Activated B cell treated with CpG ODN at 0.5 μM for 24 hours (primary cell): ENCODE results near the gene THEM4. TPM values are rescaled to one million over a fixed set of nuclear protein-coding genes. Genes with fewer than 3 reads are reported as not detected.

ENCODE experiments used
- ATAC-seq: fragments of 200-7000 bp; cut with Tn5 transposase; one replicate; pipeline ENCODE4 v1.10.0; 2021; ENCODE audit warnings: low read depth, mild to moderate bottlenecking, moderate library complexity
- CTCF ChIA-PET: fragments of 350-600 bp; sonication (Branson Sonifier 250); formaldehyde crosslinking; loops from one replicate; lab custom pipeline; 2021; ENCODE audit warnings: antibody characterized with exemption; lab: Charles Lee
- POLR2A ChIA-PET: fragments of 350-600 bp; sonication (Branson Sonifier 250); formaldehyde crosslinking; loops from one replicate; lab custom pipeline; 2021; ENCODE audit warnings: antibody characterized with exemption; lab: Charles Lee
- DNase-seq: peaks from one replicate; pipeline ENCODE4 v3.0.0; 2022
- H3K27ac Mint-ChIP-seq: one replicate; pipeline ENCODE4 v1.8.0; 2020; ENCODE audit warnings: mixed read lengths
- H3K27me3 Mint-ChIP-seq: one replicate; pipeline ENCODE4 v1.8.0; 2021; ENCODE audit warnings: mixed read lengths
- H3K36me3 Mint-ChIP-seq: one replicate; pipeline ENCODE4 v1.8.0; 2021; ENCODE audit warnings: low read depth, mixed read lengths
- H3K4me1 Mint-ChIP-seq: one replicate; pipeline ENCODE4 v1.8.0; 2021; ENCODE audit warnings: mixed read lengths
- H3K4me3 Mint-ChIP-seq: one replicate; pipeline ENCODE4 v1.8.0; 2020; ENCODE audit warnings: mild to moderate bottlenecking, mixed read lengths
- H3K9me3 Mint-ChIP-seq: one replicate; pipeline ENCODE4 v1.8.0; 2020; ENCODE audit warnings: mixed read lengths
- intact Hi-C: fragments of 100-400 bp; cut with micrococcal nuclease; formaldehyde crosslinking; loops from one replicate; pipeline ENCODE4 v1.15.1; 2024
- total RNA-seq: library from RNA; stranded (reverse); gene quantifications from 2 replicates; pipeline ENCODE4 v1.2.3, GENCODE V29; 2022
- TF ChIP-seq, protein P1 (sequence below): fragments of 200-600 bp; IDR thresholded peaks from one replicate; pipeline ENCODE4 v1.8.0; 2022; ENCODE audit warnings: antibody characterized with exemption, mild to moderate bottlenecking

The THEM4 gene
- total RNA-seq, 1 donor from 2014 or later = 22.8 TPM

DNA sequence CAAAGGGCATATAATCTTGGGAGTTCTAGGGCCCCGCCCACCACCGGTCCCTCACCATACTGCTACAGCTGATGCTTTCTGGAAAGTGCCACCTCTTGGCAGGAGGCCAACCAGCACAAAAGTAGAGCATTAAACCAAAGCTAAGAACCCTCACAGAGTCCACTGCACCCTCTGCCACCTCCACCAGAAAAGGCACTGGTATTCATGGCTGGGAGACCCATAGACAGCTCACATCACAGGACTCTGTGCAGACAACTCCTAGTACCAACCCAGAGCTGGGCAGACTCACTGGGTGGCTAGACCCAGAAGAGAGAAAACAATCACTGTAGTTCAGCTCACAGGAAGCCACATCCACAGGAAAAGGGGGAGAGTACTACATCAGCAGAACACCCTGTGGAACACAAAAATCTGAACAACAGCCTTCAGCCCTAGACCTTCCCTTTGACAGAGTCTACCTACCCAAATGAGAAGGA is 10.8 kb downstream of the THEM4 start:
- H3K9me3 Mint-ChIP-seq = peaks cover 18% of the 10 kb centered on the region
- H3K27me3 Mint-ChIP-seq = no peaks in the 10 kb centered on the region
- CTCF ChIA-PET = no interaction called here
- TF ChIP-seq, protein P1, sequence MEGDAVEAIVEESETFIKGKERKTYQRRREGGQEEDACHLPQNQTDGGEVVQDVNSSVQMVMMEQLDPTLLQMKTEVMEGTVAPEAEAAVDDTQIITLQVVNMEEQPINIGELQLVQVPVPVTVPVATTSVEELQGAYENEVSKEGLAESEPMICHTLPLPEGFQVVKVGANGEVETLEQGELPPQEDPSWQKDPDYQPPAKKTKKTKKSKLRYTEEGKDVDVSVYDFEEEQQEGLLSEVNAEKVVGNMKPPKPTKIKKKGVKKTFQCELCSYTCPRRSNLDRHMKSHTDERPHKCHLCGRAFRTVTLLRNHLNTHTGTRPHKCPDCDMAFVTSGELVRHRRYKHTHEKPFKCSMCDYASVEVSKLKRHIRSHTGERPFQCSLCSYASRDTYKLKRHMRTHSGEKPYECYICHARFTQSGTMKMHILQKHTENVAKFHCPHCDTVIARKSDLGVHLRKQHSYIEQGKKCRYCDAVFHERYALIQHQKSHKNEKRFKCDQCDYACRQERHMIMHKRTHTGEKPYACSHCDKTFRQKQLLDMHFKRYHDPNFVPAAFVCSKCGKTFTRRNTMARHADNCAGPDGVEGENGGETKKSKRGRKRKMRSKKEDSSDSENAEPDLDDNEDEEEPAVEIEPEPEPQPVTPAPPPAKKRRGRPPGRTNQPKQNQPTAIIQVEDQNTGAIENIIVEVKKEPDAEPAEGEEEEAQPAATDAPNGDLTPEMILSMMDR = no peak
- H3K27ac Mint-ChIP-seq = no peak overlapping the region
- POLR2A ChIA-PET = no interaction called here
- DNase-seq = no peak
- no peak overlapping the region for H3K4me3 Mint-ChIP-seq
- H3K4me1 Mint-ChIP-seq = no peaks in the 10 kb centered on the region
- no peak for ATAC-seq
- peaks cover 38% of the 10 kb centered on the region for H3K36me3 Mint-ChIP-seq
- intact Hi-C loops = no loop called here

DNA sequence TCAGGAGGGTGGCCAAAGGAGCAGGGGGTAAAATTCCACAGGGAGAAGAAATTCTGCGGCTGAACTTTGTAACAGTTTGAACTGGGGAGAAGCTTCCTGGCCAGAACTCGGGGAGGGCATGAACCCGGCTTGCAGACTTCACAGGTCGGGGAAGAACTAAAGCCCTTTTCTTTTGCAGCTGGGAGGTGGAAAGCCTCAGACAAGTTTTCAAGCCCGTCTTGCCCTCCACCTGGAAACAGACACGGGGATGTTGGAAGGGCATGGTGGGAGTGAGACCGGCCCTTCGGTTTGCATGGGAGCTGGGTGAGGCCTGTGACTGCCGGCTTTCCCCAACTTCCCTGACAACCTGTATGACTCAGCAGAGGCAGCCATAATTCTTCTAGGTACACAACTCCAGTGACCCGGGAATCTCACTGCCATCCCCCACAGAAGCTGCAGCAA is 11.3 kb downstream of the THEM4 start:
- H3K27me3 Mint-ChIP-seq = no peaks in the 10 kb centered on the region
- DNase-seq = no peak
- no peak overlapping the region for H3K27ac Mint-ChIP-seq
- H3K4me1 Mint-ChIP-seq = no peaks in the 10 kb centered on the region
- TF ChIP-seq, protein P1 = no peak
- no peak overlapping the region for H3K4me3 Mint-ChIP-seq
- H3K36me3 Mint-ChIP-seq = peaks cover 43% of the 10 kb centered on the region
- ChIA-PET CTCF (interaction anchor here (1.6 kb wide), 1 partner anchor 9 kb away, joined by 3 read pairs; no protein-coding TSS in a partner anchor), POLR2A (interaction anchor here (0.7 kb wide), 1 partner anchor 11 kb away, joined by 3 read pairs; the partner anchor contains the start of gene THEM4)
- intact Hi-C loops = no loop called here
- no peak for ATAC-seq
- H3K9me3 Mint-ChIP-seq = peaks cover 18% of the 10 kb centered on the region

DNA sequence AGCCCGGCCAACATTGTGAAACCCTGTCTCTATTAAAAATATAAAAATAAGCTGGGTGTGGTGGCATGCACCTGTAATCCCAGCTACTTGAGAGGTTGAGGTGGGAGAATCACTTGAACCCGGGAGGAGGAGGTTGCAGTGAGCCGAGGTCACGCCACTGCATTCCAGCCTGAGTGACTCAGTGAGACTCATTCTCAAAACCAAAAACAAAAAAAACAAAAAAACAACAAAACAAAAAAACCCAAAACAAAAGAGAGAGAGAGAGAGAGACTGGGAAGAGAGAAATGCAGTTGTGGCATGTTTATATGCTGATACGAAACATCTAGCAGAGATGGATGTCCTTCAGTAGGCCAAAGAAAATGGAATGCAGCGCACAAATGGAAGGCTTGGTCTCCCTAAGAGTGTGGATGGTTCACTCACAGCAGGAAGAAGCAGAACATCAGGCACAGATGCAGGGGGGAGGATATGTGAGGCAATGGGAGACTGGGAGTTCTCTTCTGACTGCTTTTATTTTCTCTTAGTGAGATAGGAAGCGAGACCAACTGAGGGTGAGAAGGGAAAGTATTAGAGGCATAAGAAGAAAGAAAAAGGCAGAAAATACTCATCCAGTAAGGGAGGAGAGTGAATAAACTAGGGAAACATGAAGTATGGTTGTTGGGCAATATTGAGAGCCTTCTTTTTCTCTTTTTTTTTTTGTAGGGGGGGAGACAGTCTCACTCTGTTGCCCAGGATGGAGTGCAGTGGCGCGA is 16.0 kb downstream of the THEM4 start:
- TF ChIP-seq, protein P1 = no peak
- Mint-ChIP-seq H3K4me3 (no peak overlapping the region), H3K36me3 (peaks cover 39% of the 10 kb centered on the region)

DNA sequence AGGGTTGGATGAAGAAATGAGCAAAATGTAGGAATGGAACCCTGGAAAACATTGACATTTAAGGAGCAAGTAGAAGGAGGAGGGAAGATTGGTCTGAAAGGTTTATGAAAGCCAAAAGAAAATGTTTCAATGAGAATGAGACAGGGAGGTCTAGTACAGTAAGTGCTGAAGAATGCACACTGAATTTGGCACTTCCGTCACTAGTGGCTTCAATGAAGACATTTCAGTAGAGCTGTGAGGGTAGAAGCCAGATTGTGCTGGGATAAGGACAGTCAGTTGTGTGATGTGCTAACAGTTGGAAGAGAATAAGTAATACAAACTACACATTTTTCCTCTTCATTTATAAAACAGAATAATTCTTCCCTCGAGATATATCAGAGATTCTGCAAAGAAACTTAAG is 17.1 kb downstream of the THEM4 start:
- DNase-seq (no peak), ATAC-seq (no peak)
- Mint-ChIP-seq H3K4me1 (no peaks in the 10 kb centered on the region), H3K4me3 (no peak overlapping the region), H3K36me3 (peaks cover 44% of the 10 kb centered on the region), H3K27me3 (no peaks in the 10 kb centered on the region), H3K9me3 (no peaks in the 10 kb centered on the region), H3K27ac (no peak overlapping the region)
- intact Hi-C loops = no loop called here
- ChIA-PET CTCF (no interaction called here), POLR2A (no interaction called here)
- TF ChIP-seq, protein P1 = no peak

More for the DNA sequence above, 16.0 kb downstream of the THEM4 start:
- DNase-seq = no peak
- no peaks in the 10 kb centered on the region for H3K4me1 Mint-ChIP-seq
- ATAC-seq = no peak
- ChIA-PET POLR2A (no interaction called here), CTCF (interaction anchor here (1.1 kb wide), 1 partner anchor 108 kb away, joined by 3 read pairs; no protein-coding TSS in a partner anchor)
- H3K9me3 Mint-ChIP-seq = no peaks in the 10 kb centered on the region
- no peak overlapping the region for H3K27ac Mint-ChIP-seq
- H3K27me3 Mint-ChIP-seq = no peaks in the 10 kb centered on the region
- intact Hi-C loops = no loop called here

DNA sequence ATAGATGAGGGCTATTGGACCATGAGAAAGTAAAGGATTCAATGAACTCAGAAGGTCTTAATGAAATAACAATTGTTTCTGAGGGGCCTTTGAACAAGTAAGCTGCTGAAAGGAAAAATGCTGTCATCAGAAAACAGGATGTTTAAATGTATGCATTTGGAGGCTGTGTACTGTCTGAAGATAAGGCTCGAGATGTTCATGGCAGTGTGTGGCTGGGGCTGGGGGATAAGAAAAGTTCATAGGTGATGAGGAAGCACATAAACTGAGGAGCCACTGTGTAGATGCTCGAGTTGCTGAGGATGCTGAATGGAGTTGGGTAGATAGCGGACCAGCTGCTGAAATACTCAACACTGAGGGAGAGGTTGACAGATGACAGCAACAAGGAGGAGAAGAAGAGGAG is 17.8 kb downstream of the THEM4 start:
- no peaks in the 10 kb centered on the region for H3K4me1 Mint-ChIP-seq
- no peak overlapping the region for H3K4me3 Mint-ChIP-seq

More for the DNA sequence above, 17.8 kb downstream of the THEM4 start:
- ChIA-PET POLR2A (no interaction called here), CTCF (interaction anchor here (1.2 to 4.6 kb wide), 2 partner anchors 107 to 110 kb away, joined by 3 to 66 read pairs; no protein-coding TSS in a partner anchor)
- Mint-ChIP-seq H3K36me3 (peaks cover 47% of the 10 kb centered on the region), H3K27ac (no peak overlapping the region), H3K27me3 (no peaks in the 10 kb centered on the region), H3K9me3 (peaks cover 2% of the 10 kb centered on the region)
- intact Hi-C loops = no loop called here
- TF ChIP-seq, protein P1 = no peak
- no peak for DNase-seq
- no peak for ATAC-seq
